Neural crest cell (in vitro differentiated cells): ENCODE measurements around the gene PCDHGC3. TPM values are rescaled to one million over a fixed set of nuclear protein-coding genes. Genes with fewer than 3 reads are reported as not detected.

Source experiments
- DNase-seq: peaks from one replicate; pipeline ENCODE4 v3.0.0; 2021; ENCODE audit warnings: low read depth, mixed read lengths, low spot score
- H3K27ac Mint-ChIP-seq: one replicate; pipeline ENCODE4 v1.8.0; 2021; ENCODE audit warnings: mild to moderate bottlenecking, mixed read lengths; ENCODE audit not compliant: unreplicated experiment
- H3K27me3 Mint-ChIP-seq: 2 replicates; pipeline ENCODE4 v1.8.0; 2021; ENCODE audit warnings: low read depth, mild to moderate bottlenecking, mixed read lengths
- H3K36me3 Mint-ChIP-seq: 2 replicates; pipeline ENCODE4 v1.8.0; 2021; ENCODE audit warnings: low read depth, mild to moderate bottlenecking, mixed read lengths
- H3K4me1 Mint-ChIP-seq: 2 replicates; pipeline ENCODE4 v1.8.0; 2021; ENCODE audit warnings: mixed read lengths
- H3K4me3 Mint-ChIP-seq: one replicate; pipeline ENCODE4 v1.8.0; 2021; ENCODE audit warnings: mild to moderate bottlenecking, mixed read lengths
- H3K9me3 Mint-ChIP-seq: 2 replicates; pipeline ENCODE4 v1.8.0; 2021; ENCODE audit warnings: mixed read lengths
- CTCF ChIP-seq: fragments of 200-600 bp; sonication (generic); conservative IDR thresholded peaks from 2 replicates; pipeline ENCODE4 v1.5.0; 2021; ENCODE audit warnings: antibody characterized with exemption, mild to moderate bottlenecking
- total RNA-seq: library from RNA; stranded (reverse); gene quantifications from 2 replicates; pipeline ENCODE4 v1.2.1, GENCODE V29; 2021

PCDHGC3 gene
- total RNA-seq, 1 donor from 2014 or later, result 107 TPM

- H3K27me3 Mint-ChIP-seq, result no peaks in the 10 kb centered on the region
- DNase-seq, result peak; percentile 43
- no peak for TF ChIP-seq CTCF
- H3K4me1 Mint-ChIP-seq, result peaks cover 47% of the 10 kb centered on the region
- peaks cover 29% of the 10 kb centered on the region for H3K36me3 Mint-ChIP-seq
- H3K9me3 Mint-ChIP-seq, result peaks cover 2% of the 10 kb centered on the region
- H3K4me3 Mint-ChIP-seq, result peak overlapping the region; percentile 71
- peak overlapping the region; percentile 96 for H3K27ac Mint-ChIP-seq
These were observed 19.1 kb downstream of the PCDHGC3 start for GRCh38 chr5:141494761-141495452.

GRCh38 chr5:141495453-141495811 lies 19.7 kb downstream of the PCDHGC3 start:
- H3K4me1 Mint-ChIP-seq, result peaks cover 47% of the 10 kb centered on the region
- TF ChIP-seq CTCF, result no peak
- H3K9me3 Mint-ChIP-seq, result peaks cover 2% of the 10 kb centered on the region
- H3K36me3 Mint-ChIP-seq, result peaks cover 30% of the 10 kb centered on the region
- DNase-seq, result no peak
- peak overlapping the region; percentile 71 for H3K4me3 Mint-ChIP-seq
- H3K27ac Mint-ChIP-seq, result peak overlapping the region; percentile 93
- H3K27me3 Mint-ChIP-seq, result no peaks in the 10 kb centered on the region

- Mint-ChIP-seq H3K9me3 (no peaks in the 10 kb centered on the region), H3K27me3 (no peaks in the 10 kb centered on the region), H3K36me3 (peaks cover 24% of the 10 kb centered on the region), H3K4me3 (peak overlapping the region; percentile 71), H3K27ac (peak overlapping the region; percentile 93), H3K4me1 (peaks cover 47% of the 10 kb centered on the region)
- DNase-seq, result no peak
- TF ChIP-seq CTCF, result no peak
These were observed 20.3 kb downstream of the PCDHGC3 start for GRCh38 chr5:141496038-141496437.

DNA sequence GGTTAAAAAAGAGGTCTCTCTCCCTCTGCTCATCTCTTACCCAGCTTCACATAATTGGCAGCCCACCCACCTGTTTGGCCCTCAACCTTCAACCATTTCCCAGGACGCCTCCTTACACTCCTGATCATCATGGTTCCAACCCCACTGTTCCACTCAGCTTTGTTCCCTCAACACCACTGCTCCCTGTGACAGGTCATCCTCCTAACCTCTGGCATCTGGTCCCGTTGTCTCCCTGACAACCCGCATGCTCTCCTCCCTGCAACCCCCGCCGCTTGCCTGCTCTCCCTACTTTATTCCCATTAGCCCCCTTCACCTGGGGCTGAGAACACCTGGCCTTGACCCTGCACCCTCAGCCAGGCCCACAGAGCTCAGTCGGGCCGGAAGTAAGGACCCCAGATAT lies 26.0 kb downstream of the PCDHGC3 start:
- no peak for TF ChIP-seq CTCF
- Mint-ChIP-seq H3K4me3 (peak overlapping the region; percentile 56), H3K27me3 (no peaks in the 10 kb centered on the region), H3K9me3 (no peaks in the 10 kb centered on the region), H3K4me1 (peaks cover 35% of the 10 kb centered on the region), H3K36me3 (peaks cover 27% of the 10 kb centered on the region), H3K27ac (peak overlapping the region; percentile 81)
- DNase-seq, result no peak

DNA sequence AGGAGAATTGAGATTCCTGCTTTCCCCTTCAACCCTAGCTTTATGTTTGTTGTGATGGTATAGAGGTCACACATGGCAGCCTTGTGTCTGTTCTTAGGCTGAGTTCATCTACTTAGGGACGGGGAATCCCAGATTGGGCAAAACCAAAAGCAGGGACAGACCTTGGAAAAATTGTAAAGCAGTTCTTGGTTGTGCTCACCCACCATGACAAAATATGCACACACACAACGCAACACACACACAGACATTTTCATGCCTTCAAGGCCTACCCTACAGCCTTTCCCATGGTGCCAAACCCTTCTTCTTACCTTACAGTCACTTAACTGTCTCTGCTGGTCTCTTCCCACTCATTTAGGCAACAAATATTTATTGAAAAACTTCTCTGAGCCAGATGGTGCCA lies 27.9 kb downstream of the PCDHGC3 start:
- no peaks in the 10 kb centered on the region for H3K27me3 Mint-ChIP-seq
- no peak for TF ChIP-seq CTCF
- H3K27ac Mint-ChIP-seq, result no peak overlapping the region

More for the DNA sequence above, 27.9 kb downstream of the PCDHGC3 start:
- Mint-ChIP-seq H3K9me3 (no peaks in the 10 kb centered on the region), H3K36me3 (peaks cover 22% of the 10 kb centered on the region), H3K4me1 (peaks cover 49% of the 10 kb centered on the region), H3K4me3 (no peak overlapping the region)
- DNase-seq, result no peak
